IPS-15b (cell line): ENCODE data around the gene KCNQ1.

Experiments used
- H3K27me3 ChIP-seq: one replicate; pipeline ENCODE4 v1.6.1; 2013; ENCODE audit warnings: low read length; ENCODE audit not compliant: control insufficient read depth, insufficient read depth
- H3K36me3 ChIP-seq: one replicate; pipeline ENCODE4 v1.6.1; 2013; ENCODE audit warnings: low read length; ENCODE audit not compliant: control insufficient read depth, insufficient read depth
- H3K4me1 ChIP-seq: one replicate; pipeline ENCODE4 v1.6.1; 2013; ENCODE audit warnings: mild to moderate bottlenecking, low read length; ENCODE audit not compliant: control insufficient read depth, insufficient read depth
- H3K4me3 ChIP-seq: one replicate; pipeline ENCODE4 v1.5.1; 2013; ENCODE audit warnings: low read depth, low read length
- H3K9ac ChIP-seq: one replicate; pipeline ENCODE4 v1.6.1; 2013; ENCODE audit warnings: low read depth, mild to moderate bottlenecking, low read length
- H3K9me3 ChIP-seq: one replicate; pipeline ENCODE4 v1.6.1; 2013; ENCODE audit warnings: mild to moderate bottlenecking, low read length; ENCODE audit not compliant: control insufficient read depth, insufficient read depth

Gene KCNQ1

DNA sequence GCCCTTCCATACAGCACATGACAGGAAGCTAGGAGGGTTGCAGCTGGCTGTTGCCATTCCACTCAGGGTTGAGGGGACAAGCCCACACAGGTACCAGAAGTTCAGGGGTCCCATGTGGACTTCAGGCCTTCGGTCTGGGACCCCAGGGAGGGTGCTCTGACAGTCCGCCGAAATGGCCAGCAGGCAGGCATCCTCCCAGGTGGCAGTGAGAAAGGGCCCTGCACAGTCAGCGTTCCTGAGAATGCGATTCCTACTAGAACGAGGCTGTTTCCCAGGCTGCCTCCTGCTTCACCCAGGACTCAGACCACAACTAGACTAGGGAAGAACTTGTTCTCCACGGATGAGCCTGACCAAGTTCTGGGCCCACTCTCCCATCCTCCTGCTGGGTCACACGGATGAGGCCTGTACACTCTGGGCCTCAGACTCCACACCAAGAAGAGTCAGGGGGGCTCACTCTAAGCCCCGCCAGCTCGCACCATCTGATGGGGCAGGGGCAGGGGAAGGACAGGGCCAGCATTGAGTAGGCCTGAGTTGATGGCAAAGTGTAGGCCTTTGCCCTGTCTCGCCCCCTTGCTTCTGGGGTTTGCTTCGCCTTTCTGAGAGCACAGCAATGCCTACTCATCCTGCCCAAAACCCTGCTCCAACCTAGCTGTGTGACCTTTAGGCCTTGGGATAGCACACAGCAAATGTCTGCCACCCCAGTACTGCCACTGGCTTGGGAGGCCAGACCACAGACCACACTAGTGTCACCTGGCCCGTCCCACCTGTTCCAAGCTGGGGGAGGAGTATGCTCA is 241.0 kb downstream of the KCNQ1 start:
- H3K4me3 ChIP-seq: no peak overlapping the region
- H3K9me3 ChIP-seq: no peaks in the 10 kb centered on the region
- no peaks in the 10 kb centered on the region for H3K27me3 ChIP-seq
- peaks cover 6% of the 10 kb centered on the region for H3K36me3 ChIP-seq
- H3K9ac ChIP-seq: no peak overlapping the region
- peaks cover 16% of the 10 kb centered on the region for H3K4me1 ChIP-seq

DNA sequence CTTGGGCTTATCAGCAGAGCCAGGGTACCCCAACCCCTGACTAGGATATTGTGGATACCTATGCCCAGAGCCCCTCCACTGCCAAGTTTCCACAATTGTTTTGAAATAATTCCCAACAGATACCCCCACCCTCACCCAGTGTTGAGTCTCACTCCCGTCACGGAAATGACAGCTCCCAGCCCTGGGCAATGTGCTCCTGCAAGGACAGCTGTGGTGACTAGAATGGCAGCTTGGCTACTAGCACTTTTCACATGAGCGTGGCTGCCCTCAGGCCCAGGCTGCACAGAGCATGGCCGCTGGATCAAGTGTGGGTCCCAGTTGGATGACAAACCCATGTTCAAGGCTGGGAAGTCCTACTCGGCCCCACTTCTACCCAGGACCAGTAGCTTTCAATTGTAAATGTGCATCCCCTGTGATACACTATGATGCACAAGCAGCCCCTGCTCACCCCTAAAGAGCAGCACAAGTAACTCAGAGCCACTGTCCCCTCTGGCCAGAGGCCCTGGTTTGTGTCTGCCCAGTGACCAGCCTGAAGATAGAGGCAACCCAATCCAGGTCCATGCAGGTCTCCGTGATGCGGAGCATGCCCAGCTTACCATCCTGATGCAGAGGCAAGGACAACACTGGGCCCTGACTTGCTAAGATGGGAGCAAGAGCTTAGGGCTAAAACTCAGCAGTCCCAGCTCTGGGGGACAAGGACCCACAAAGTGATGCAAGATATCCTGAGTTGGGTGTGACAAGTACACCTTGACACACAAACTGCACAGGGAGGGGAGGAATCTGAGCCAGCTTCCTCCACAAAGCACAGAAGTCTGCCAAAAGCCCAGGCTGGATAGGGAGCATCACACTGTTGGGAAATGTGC is 241.8 kb downstream of the KCNQ1 start:
- H3K4me1 ChIP-seq: peaks cover 24% of the 10 kb centered on the region

DNA sequence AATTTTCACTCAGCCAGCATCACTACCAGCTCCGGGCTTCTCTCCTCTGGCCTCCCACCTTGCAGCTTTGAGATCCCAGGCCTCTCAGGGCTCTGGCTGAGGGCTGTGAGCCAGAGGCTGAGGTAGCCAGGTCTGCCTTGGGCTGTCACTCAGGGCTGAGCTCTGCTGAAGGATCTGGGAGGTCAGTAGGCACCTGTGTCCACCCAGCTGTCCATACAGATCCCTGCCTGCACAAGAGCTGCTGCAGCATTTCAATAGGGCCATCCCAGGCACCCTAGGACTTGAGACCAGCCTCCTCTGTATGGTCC is 242.4 kb downstream of the KCNQ1 start:
- peaks cover 6% of the 10 kb centered on the region for H3K36me3 ChIP-seq
- H3K9me3 ChIP-seq: no peaks in the 10 kb centered on the region
- H3K9ac ChIP-seq: no peak overlapping the region
- H3K4me3 ChIP-seq: no peak overlapping the region
- H3K27me3 ChIP-seq: no peaks in the 10 kb centered on the region
- peaks cover 29% of the 10 kb centered on the region for H3K4me1 ChIP-seq

More for the DNA sequence above, 241.8 kb downstream of the KCNQ1 start:
- no peaks in the 10 kb centered on the region for H3K9me3 ChIP-seq
- H3K36me3 ChIP-seq: peaks cover 6% of the 10 kb centered on the region
- no peaks in the 10 kb centered on the region for H3K27me3 ChIP-seq
- H3K4me3 ChIP-seq: no peak overlapping the region
- no peak overlapping the region for H3K9ac ChIP-seq

DNA sequence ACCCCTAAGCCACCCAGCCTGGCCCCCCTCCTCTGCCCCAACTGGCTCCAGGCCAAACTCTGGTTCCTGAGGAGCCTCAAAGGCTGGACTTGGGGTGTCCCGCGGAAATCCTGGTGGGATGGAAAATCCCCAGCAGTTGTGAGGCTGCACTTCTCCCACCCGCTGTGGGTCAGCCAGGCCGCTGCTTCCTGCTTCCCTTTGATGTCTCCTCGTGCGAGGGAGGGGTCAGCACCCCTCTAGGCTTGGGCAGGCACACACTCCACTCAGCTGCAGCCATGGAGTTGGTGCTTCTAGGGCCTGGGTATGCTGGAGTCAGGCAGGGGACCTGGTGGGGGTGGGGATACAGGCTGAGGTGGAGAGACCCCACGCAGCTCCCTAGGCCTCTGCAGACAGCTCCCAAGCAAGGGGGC is 243.0 kb downstream of the KCNQ1 start:
- Histone ChIP-seq H3K4me1 (peaks cover 35% of the 10 kb centered on the region), H3K36me3 (peaks cover 6% of the 10 kb centered on the region), H3K9me3 (no peaks in the 10 kb centered on the region), H3K4me3 (no peak overlapping the region), H3K9ac (no peak overlapping the region), H3K27me3 (no peaks in the 10 kb centered on the region)

DNA sequence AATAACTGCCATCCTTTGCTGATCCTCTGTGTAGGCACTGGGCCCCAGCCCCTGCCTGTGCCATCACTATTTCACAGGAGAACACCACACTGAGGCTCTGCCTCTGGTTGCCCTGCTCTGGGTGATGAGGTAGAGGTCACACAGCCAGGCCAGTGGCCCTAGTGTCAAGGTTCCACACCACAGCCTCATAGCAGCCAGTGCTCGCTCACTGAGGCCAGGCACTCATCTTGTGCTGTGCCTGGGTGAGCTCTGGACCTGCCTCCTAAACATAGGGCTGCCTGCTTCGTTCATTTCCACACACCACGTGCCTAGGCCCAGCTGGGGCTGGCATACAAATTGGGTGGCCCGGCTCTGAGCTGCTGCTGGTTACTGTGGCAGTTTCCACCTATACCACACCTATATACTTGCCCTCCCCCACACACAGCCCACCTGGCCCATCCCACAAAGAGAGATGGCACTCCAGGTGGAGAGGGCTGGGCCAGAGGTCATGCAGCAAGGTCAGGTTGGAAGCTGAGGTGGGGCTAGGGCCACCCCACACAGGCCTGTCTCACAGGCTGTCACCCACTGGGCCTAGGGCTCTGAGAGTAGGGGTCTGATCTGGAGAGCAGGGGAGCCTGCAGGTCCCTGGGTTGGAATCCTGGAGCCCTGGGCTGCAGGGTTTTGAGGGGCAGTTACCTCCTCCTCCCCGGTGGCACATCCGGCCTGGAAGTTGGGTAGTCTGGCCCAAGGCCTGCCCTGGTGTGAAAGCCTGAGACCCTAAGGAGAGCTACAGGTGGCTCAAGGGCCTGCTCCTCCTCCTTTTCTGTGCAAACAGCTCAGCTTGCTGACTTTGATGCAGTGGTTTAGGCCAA is 243.8 kb downstream of the KCNQ1 start:
- Histone ChIP-seq H3K36me3 (peaks cover 6% of the 10 kb centered on the region), H3K27me3 (no peaks in the 10 kb centered on the region), H3K9me3 (no peaks in the 10 kb centered on the region), H3K9ac (no peak overlapping the region), H3K4me3 (no peak overlapping the region), H3K4me1 (peaks cover 32% of the 10 kb centered on the region)

DNA sequence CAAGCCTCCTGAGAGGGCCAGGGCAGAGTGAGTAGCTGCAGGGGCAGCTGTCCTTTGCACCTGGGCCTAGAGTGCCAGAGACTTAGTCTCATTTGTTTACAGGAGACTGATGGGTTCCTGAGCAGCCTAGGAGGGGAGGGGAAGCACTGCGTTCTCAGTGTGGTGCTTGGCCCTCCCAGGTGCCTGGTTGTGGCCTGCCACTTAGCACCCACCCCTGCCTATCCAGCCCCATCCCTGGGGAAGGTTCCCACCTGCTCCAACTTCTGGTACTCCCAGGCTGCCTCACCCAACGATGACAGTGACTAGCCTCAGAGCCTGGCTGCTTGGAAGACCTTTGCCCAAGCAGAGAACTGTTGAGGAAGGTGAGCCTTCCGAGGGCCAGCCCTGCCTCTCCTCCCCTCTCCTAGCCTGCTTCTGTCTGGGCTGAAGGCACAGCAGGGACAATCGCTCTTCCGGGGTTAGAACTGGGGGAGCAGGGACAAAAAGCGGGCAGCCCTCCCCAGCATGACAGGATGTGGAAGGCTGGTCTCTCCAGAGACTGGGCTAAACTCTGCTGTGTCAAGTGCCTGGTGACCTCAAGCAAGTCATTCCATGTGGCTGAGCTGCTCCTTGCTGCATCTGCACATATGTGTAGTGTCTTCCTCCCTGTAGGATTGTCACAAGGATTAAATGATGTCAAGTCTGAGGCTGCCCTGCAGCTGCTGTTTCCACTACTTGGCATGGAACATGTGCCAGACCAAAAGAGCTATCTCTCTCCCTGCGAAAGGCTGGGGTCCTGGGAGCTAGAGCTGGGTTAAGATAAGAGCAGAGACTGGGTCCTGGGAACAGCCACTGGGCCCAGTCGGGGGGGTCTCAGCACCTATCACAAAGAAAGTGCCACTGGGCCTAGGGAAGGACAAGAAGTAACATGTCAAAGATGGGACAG is 245.1 kb downstream of the KCNQ1 start:
- no peak overlapping the region for H3K9ac ChIP-seq
- H3K36me3 ChIP-seq: peaks cover 6% of the 10 kb centered on the region
- H3K9me3 ChIP-seq: no peaks in the 10 kb centered on the region
- H3K4me1 ChIP-seq: peaks cover 45% of the 10 kb centered on the region
- no peaks in the 10 kb centered on the region for H3K27me3 ChIP-seq
- H3K4me3 ChIP-seq: no peak overlapping the region

DNA sequence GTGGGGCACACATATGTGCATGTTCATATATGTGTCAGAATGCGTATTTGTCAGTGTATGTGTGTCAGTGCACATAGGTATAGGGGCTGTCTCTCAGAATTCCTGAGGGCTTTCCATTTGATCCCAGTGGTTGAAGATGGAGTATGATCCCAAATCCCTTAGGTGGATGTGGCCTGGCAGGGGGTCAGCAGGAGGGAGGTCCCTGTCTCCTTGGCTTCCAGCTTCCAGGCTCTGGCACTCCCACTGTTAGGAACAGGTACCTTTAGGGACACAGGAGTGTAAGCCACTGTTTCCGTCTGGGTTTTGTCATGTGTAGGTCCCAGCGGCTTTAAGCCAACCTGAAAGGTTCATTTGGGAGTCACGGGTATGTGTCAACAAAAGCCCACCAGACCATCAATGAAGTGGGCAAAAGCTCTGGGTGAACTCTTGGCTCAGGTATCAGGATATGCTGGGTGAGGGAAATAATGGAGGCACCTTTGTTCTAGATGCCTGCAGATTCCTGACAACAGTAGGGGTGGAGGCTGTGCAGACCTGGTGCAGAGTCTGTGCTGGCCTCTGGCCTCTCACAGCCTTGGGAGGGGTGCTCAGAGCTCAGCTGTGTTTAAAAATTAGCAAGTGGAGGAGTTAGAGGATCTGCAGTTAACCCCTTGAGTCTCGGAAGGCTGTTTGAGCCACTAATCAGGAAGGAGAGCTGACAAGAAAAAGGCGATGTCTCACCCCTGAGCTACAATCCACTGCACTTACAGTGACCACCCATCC is 246.0 kb downstream of the KCNQ1 start:
- H3K9me3 ChIP-seq: no peaks in the 10 kb centered on the region
- peaks cover 3% of the 10 kb centered on the region for H3K36me3 ChIP-seq
- no peak overlapping the region for H3K4me3 ChIP-seq
- no peaks in the 10 kb centered on the region for H3K27me3 ChIP-seq
- H3K4me1 ChIP-seq: peaks cover 51% of the 10 kb centered on the region
- no peak overlapping the region for H3K9ac ChIP-seq

DNA sequence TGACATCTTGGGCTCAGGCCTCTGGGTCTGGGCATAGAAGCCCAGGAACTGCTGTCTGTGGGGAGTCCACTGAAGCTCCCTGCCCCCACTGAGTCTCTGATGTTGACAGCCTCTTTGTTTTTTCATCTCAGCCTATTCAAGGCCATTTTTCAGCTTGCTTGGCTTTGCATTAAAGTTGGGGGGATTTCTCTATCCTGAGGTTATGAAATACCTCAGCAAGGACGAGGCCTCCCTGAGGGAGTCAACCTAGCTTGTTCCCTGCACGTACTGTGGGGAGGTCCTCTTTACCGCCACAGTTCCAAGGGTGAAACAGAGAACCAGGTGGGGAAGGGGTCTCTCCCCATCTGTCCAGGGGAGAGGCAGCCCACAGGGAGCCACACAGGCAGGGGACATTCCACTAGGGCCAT is 246.6 kb downstream of the KCNQ1 start:
- H3K9ac ChIP-seq: no peak overlapping the region
- H3K4me3 ChIP-seq: peak overlapping the region; percentile 27
- no peaks in the 10 kb centered on the region for H3K9me3 ChIP-seq
- peaks cover 57% of the 10 kb centered on the region for H3K4me1 ChIP-seq
- H3K36me3 ChIP-seq: peaks cover 3% of the 10 kb centered on the region
- no peaks in the 10 kb centered on the region for H3K27me3 ChIP-seq

DNA sequence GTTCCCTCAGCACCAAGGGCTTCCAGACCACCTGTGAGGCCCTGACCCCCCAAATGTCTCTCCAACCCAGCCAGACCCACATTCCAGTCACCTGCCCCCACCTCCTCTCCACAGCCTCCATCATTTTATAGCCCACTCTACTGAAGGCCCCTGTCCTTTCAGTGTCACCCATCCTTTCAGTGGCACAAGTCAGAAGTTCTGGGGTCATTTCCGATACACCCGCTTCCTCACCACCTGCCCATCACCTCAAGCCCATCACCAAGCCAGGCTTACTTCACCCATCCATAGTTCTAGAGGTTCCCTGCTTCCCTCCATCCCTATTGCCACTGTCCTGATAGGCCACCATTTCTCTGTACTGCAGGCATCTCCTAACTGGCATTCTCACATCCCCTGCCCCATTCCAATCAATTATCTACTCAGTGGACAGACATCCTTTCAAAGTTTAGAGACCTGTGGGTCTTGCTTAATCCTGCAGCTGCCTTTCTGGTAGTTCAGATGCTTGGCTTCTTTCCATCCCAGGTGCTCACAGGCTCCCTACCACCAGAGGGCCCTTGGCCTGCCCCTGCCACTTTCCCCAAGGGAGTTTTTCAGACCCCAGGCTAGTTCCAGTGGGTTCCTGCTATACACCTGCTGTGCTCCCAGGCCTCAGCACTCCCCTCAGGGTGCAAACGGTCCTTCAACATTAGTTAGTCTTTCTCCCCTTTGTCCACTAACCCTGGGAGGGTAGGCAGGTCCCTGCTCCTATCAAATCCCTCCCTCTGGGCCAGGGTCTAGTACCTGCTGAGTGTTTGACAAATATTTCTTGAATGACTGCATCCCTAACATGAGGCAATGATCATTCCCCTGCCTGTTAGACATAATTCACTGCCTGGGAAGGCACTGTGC is 247.4 kb downstream of the KCNQ1 start:
- Histone ChIP-seq H3K9me3 (no peaks in the 10 kb centered on the region), H3K4me3 (peak overlapping the region; percentile 27), H3K36me3 (peaks cover 3% of the 10 kb centered on the region), H3K4me1 (peaks cover 58% of the 10 kb centered on the region), H3K27me3 (no peaks in the 10 kb centered on the region), H3K9ac (peak overlapping the region; percentile 16)
